HCT116 (cell line): ENCODE results near the gene PAPPA2. TPM values are rescaled to one million over a fixed set of nuclear protein-coding genes. Genes with fewer than 3 reads are reported as not detected.

Experiments used
- ATAC-seq: fragments of 200-7000 bp; cut with Tn5 transposase; 2 replicates; pipeline ENCODE4 v1.9.1; 2020; ENCODE audit warnings: mild to moderate bottlenecking, moderate library complexity
- BruUV-seq: library from RNA; stranded (reverse); fragments of 400-500 nt; replicated peaks from 2 replicates; lab custom pipeline; 2021; lab: Mats Ljungman, UMichigan
- CTCF ChIA-PET: fragments of 300-600 bp; sonication (Branson Sonifier 250); formaldehyde crosslinking; loops from one replicate; lab custom pipeline; 2021; ENCODE audit warnings: antibody characterized with exemption; lab: Charles Lee
- POLR2A ChIA-PET: fragments of 300-600, 350-600 bp; sonication (Branson Sonifier 250); formaldehyde crosslinking; loops from one replicate; lab custom pipeline; 2021; ENCODE audit warnings: antibody characterized with exemption; lab: Charles Lee
- RAD21 ChIA-PET, 2 experiments: fragments of 300-600 bp; sonication (Branson Sonifier 250); formaldehyde crosslinking; loops; one replicate each; lab custom pipeline; 2023; ENCODE audit warnings: low total read pairs in 2 of 2; ENCODE audit not compliant: uncharacterized antibody in 2 of 2, unreplicated experiment in 2 of 2, low non-redundant PET in 1 of 2; lab: Charles Lee
- DNase-seq: peaks from one replicate; pipeline ENCODE4 v3.0.0-alpha.2; 2010; ENCODE audit warnings: low read depth, low spot score
- H2AFZ ChIP-seq: fragments of 200-600 bp; shearing (Covaris generic), sonication (generic); 2 replicates; pipeline ENCODE4 v1.6.1; 2017; ENCODE audit warnings: low read depth, mixed run types, mixed read lengths, antibody characterized with exemption, low read length; ENCODE audit not compliant: poor library complexity, severe bottlenecking
- H3K27ac ChIP-seq: 2 replicates; pipeline ENCODE4 v1.5.1; 2012; ENCODE audit warnings: low read depth, low read length
- H3K27me3 ChIP-seq: fragments of 200-600 bp; sonication (generic); 2 replicates; pipeline ENCODE4 v1.6.1; 2016; ENCODE audit warnings: mixed run types, low read length, mixed read lengths; ENCODE audit not compliant: insufficient read depth
- H3K36me3 ChIP-seq, 2 experiments: fragments of 200-500 bp in 1 of 2; fragments of 200-600 bp in 1 of 2; sonication (Bioruptor generic) in 1 of 2; sonication (generic) in 1 of 2; 2 replicates each; pipeline versions ENCODE4 v1.5.1 to v1.6.1; 2014 to 2016; ENCODE audit warnings: low read length in 2 of 2, inconsistent platforms in 1 of 2, mixed read lengths in 1 of 2, mixed run types in 1 of 2; ENCODE audit not compliant: insufficient read depth in 2 of 2, control insufficient read depth in 1 of 2
- H3K4me1 ChIP-seq, 2 experiments: fragments of 200-600 bp in 1 of 2; sonication (generic) in 1 of 2; 2 replicates each; pipeline versions ENCODE4 v1.5.1 to v1.6.1; 2012 to 2017; ENCODE audit warnings: low read length in 2 of 2, inconsistent platforms in 1 of 2, mild to moderate bottlenecking in 1 of 2, mixed read lengths in 1 of 2, mixed run types in 1 of 2, moderate library complexity in 1 of 2; ENCODE audit not compliant: insufficient read depth in 2 of 2, control insufficient read depth in 1 of 2
- H3K4me2 ChIP-seq: fragments of 200-600 bp; sonication (generic); 2 replicates; pipeline ENCODE4 v1.6.1; 2017; ENCODE audit warnings: mixed run types, low read length, mixed read lengths
- H3K4me3 ChIP-seq, 2 experiments: fragments of 200-600 bp in 1 of 2; sonication (generic) in 1 of 2; replicated peaks in 1 of 2; 2 replicates each; pipeline ENCODE4 v1.5.1; 2011 to 2016; ENCODE audit warnings: low read length in 2 of 2, control low read depth in 1 of 2, low read depth in 1 of 2, mild to moderate bottlenecking in 1 of 2, mixed read lengths in 1 of 2, mixed run types in 1 of 2
- H3K79me2 ChIP-seq: fragments of 200-600 bp; sonication (generic); 2 replicates; pipeline ENCODE4 v1.6.1; 2017; ENCODE audit warnings: mild to moderate bottlenecking, mixed run types, low read length, moderate library complexity, mixed read lengths; ENCODE audit not compliant: insufficient read depth
- H3K9ac ChIP-seq: fragments of 200-600 bp; sonication (generic); 2 replicates; pipeline ENCODE4 v1.6.1; 2016; ENCODE audit warnings: low read length, mixed read lengths
- H3K9me2 ChIP-seq: fragments of 200-600 bp; sonication (generic), shearing (Covaris generic); 2 replicates; pipeline ENCODE4 v1.6.1; 2017; ENCODE audit warnings: mixed run types, mild to moderate bottlenecking, moderate library complexity; ENCODE audit not compliant: insufficient read depth
- H3K9me3 ChIP-seq, 2 experiments: fragments of 200-500 bp in 1 of 2; fragments of 200-600 bp in 1 of 2; sonication (Bioruptor generic) in 1 of 2; sonication (generic) in 1 of 2; 2 replicates each; pipeline ENCODE4 v1.6.1; 2014 to 2017; ENCODE audit warnings: low read length in 2 of 2, mixed read lengths in 2 of 2, inconsistent platforms in 1 of 2, low read depth in 1 of 2, mild to moderate bottlenecking in 1 of 2, mixed run types in 1 of 2, moderate library complexity in 1 of 2; ENCODE audit not compliant: control insufficient read depth in 1 of 2, insufficient read depth in 1 of 2
- H4K20me1 ChIP-seq: fragments of 200-600 bp; sonication (generic), shearing (Covaris generic); 2 replicates; pipeline ENCODE4 v1.6.1; 2017; ENCODE audit warnings: mixed run types, mild to moderate bottlenecking, moderate library complexity; ENCODE audit not compliant: insufficient read depth
- CEBPB ChIP-seq: IDR thresholded peaks from 2 replicates; pipeline ENCODE4 v1.6.1; 2012; ENCODE audit warnings: low read depth
- CTCF ChIP-seq, 3 experiments: fragments of 200-600 bp in 1 of 3; sonication (generic) in 1 of 3; IDR thresholded peaks in 2 of 3; conservative IDR thresholded peaks in 1 of 3; 2 replicates each; pipeline ENCODE4 v1.5.1; 2012 to 2017; ENCODE audit warnings: low read depth in 2 of 3, low read length in 2 of 3, antibody characterized with exemption in 1 of 3, borderline replicate concordance in 1 of 3, control low read depth in 1 of 3, mild to moderate bottlenecking in 1 of 3, mixed read lengths in 1 of 3, mixed run types in 1 of 3, moderate library complexity in 1 of 3; ENCODE audit not compliant: insufficient read depth in 1 of 3
- ELF1 ChIP-seq: IDR thresholded peaks from 2 replicates; pipeline ENCODE4 v1.6.1; 2012; ENCODE audit warnings: low read depth, borderline replicate concordance
- EZH2 ChIP-seq: fragments of 200-600 bp; sonication (generic); IDR thresholded peaks from 2 replicates; pipeline ENCODE4 v1.6.1; 2017; ENCODE audit warnings: antibody characterized with exemption, mixed run types
- EZH2phosphoT487 ChIP-seq: fragments of 200-600 bp; IDR thresholded peaks from 2 replicates; pipeline ENCODE4 v1.6.1; 2018; ENCODE audit warnings: antibody characterized with exemption, borderline replicate concordance
- FOSL1 ChIP-seq: IDR thresholded peaks from 2 replicates; pipeline ENCODE4 v1.6.1; 2012; ENCODE audit warnings: low read depth
- POLR2A ChIP-seq: IDR thresholded peaks from 2 replicates; pipeline ENCODE4 v1.7.0; 2011; ENCODE audit warnings: borderline replicate concordance; ENCODE audit not compliant: insufficient read depth, insufficient read length; ENCODE audit errors: extremely low read depth
- RAD21 ChIP-seq: IDR thresholded peaks from 2 replicates; pipeline ENCODE4 v1.6.1; 2012; ENCODE audit warnings: low read depth, mild to moderate bottlenecking
- SIN3A ChIP-seq: IDR thresholded peaks from 2 replicates; pipeline ENCODE4 v1.6.1; 2012; ENCODE audit warnings: low read depth
- SP1 ChIP-seq: IDR thresholded peaks from 2 replicates; pipeline ENCODE4 v1.6.1; 2012; ENCODE audit warnings: low read depth
- SRF ChIP-seq: IDR thresholded peaks from 2 replicates; pipeline ENCODE4 v1.6.1; 2012; ENCODE audit warnings: low read depth
- TCF7L2 ChIP-seq: IDR thresholded peaks from 2 replicates; pipeline ENCODE4 v1.7.0; 2011; ENCODE audit warnings: borderline replicate concordance, inconsistent platforms; ENCODE audit not compliant: insufficient read depth, insufficient read length; ENCODE audit errors: extremely low read depth
- YY1 ChIP-seq: IDR thresholded peaks from 2 replicates; pipeline ENCODE4 v1.6.1; 2011; ENCODE audit warnings: low read length, low read depth, moderate library complexity, mild to moderate bottlenecking; ENCODE audit not compliant: insufficient replicate concordance; ENCODE audit errors: extremely low read depth
- ZNF274 ChIP-seq: fragments of 200-500 bp; sonication (Bioruptor generic); IDR thresholded peaks from 2 replicates; pipeline ENCODE4 v1.6.1; 2014; ENCODE audit warnings: mild to moderate bottlenecking, low read depth, low read length, inconsistent platforms
- intact Hi-C: fragments of 100-400 bp; cut with micrococcal nuclease; formaldehyde crosslinking; loops from 2 replicates; pipeline ENCODE4 v1.10.0; 2022
- total RNA-seq: library from RNA; stranded (reverse); gene quantifications from one replicate; pipeline ENCODE4 v1.2.1, GENCODE V29; 2021; ENCODE audit not compliant: unreplicated experiment
- TF ChIP-seq, protein P1 (sequence below): IDR thresholded peaks from 2 replicates; pipeline ENCODE4 v1.6.1; 2012

Gene PAPPA2
- total RNA-seq, 1 experiment from 2014 or later = not detected

DNA sequence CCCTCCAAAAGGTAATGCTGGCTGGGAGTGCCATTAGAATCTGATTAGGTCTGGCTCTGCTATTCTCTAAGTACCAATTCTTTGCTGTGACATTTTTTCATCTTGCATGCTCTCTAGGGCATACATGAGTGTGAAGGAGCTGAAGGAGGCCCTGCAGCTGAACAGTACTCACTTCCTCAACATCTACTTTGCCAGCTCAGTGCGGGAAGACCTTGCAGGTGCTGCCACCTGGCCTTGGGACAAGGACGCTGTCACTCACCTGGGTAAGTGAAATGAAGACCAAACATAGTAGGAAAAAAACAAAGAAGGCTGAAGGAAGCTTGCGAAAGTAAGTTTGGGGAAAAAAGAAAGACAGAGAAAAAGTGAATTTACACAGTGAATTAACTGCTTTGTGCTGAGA is 207.9 kb downstream of the PAPPA2 start:
- no peaks in the 10 kb centered on the region for H3K36me3 ChIP-seq
- RAD21 ChIA-PET = no interaction called here
- POLR2A ChIA-PET = no interaction called here
- BruUV-seq = no TSS peak
- DNase-seq = no peak
- no peaks in the 10 kb centered on the region for H3K79me2 ChIP-seq
- CTCF ChIA-PET = no interaction called here
- no peak overlapping the region for H3K9ac ChIP-seq
- no peaks in the 10 kb centered on the region for H3K4me1 ChIP-seq
- no peak for TF ChIP-seq ELF1
- TF ChIP-seq CTCF (IDR thresholded peaks at IDR 0.05 in 2 of 3, conservative IDR thresholded peaks at IDR 0.05 in 1 of 3; ENCODE audit: borderline replicate concordance in 1 of 3, insufficient read depth in 1 of 3, low read depth in 2 of 3, low read length in 2 of 3) = 0 out of 6 replicates have a peak, but pooled peaks of 1 of the 3 experiments have one; percentile 10
- TF ChIP-seq ZNF274 = no peak
- peak; percentile 18; the same call in 1 of the 2 replicates for TF ChIP-seq RAD21
- H4K20me1 ChIP-seq = no peaks in the 10 kb centered on the region
- H3K9me3 ChIP-seq = no peaks in the 10 kb centered on the region
- no peak overlapping the region for H3K4me2 ChIP-seq
- H3K27ac ChIP-seq = no peak overlapping the region
- H3K27me3 ChIP-seq = no peaks in the 10 kb centered on the region; the same call in 1 of the 2 replicates
- no peak overlapping the region for H2AFZ ChIP-seq
- no peaks in the 10 kb centered on the region for H3K9me2 ChIP-seq
- H3K4me3 ChIP-seq = no peak overlapping the region
- intact Hi-C loops = no loop called here
- ATAC-seq = no peak

DNA sequence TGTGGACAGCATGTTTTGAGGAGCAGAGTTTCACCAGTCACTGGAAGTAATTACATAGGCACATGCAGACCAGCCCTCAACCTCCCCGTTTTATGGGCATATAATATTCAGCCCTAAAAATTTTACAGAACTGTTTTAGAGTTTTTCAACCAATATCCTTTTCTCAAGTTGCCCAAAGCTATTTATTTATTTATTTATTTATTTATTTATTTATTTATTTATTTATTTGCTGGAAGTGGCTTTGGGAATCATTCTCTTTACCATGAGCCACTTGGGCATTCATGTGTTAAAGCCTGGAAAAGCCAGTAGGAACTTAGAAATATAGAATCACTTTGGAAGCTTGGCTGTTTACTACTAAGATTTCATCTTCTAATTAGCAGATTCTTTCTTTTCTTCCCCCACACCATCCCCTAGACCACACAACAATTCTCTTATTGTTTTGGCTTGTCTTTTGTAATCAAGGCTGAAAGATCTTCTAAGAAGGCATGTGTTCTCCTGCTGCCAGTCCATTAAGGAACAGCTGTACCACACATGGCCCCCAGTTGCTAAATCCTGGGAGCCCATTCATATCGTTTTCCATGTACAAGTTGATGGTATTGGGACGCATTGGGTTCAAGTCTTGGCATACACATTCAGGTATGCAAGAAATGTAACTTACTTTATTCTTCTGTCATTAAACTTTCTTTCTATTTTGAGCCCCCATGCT is 220.0 kb downstream of the PAPPA2 start:
- DNase-seq = no peak
- H3K4me3 ChIP-seq = no peak overlapping the region
- no peaks in the 10 kb centered on the region for H3K9me3 ChIP-seq
- RAD21 ChIA-PET = no interaction called here
- POLR2A ChIA-PET = no interaction called here
- H4K20me1 ChIP-seq = no peaks in the 10 kb centered on the region
- H3K4me2 ChIP-seq = no peak overlapping the region
- BruUV-seq = no TSS peak
- TF ChIP-seq EZH2phosphoT487 (no peak), SIN3A (no peak), SP1 (no peak), FOSL1 (no peak), CEBPB (no peak), ELF1 (no peak), RAD21 (no peak), YY1 (no peak), CTCF (IDR thresholded peaks at IDR 0.05 in 2 of 3, conservative IDR thresholded peaks at IDR 0.05 in 1 of 3; ENCODE audit: borderline replicate concordance in 1 of 3, insufficient read depth in 1 of 3, low read depth in 2 of 3, low read length in 2 of 3) (no peak), SRF (no peak), EZH2 (no peak), TCF7L2 (no peak), POLR2A (no peak)
- TF ChIP-seq, protein P1, sequence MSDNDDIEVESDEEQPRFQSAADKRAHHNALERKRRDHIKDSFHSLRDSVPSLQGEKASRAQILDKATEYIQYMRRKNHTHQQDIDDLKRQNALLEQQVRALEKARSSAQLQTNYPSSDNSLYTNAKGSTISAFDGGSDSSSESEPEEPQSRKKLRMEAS = no peak
- H3K79me2 ChIP-seq = no peaks in the 10 kb centered on the region
- no peak overlapping the region for H3K27ac ChIP-seq
- ATAC-seq = no peak
- intact Hi-C loops = no loop called here
- H3K9me2 ChIP-seq = no peaks in the 10 kb centered on the region
- H3K27me3 ChIP-seq = peaks cover 5% of the 10 kb centered on the region; the same call in 1 of the 2 replicates
- no peaks in the 10 kb centered on the region for H3K36me3 ChIP-seq
- CTCF ChIA-PET = no interaction called here
- H2AFZ ChIP-seq = no peak overlapping the region
- H3K4me1 ChIP-seq = no peaks in the 10 kb centered on the region
- no peak overlapping the region for H3K9ac ChIP-seq
